Activated CD8-positive, alpha-beta T cell treated with anti-CD3 and anti-CD28 coated beads for 36 hours (primary cell): ENCODE results near the gene AHRR. TPM values are rescaled to one million over a fixed set of nuclear protein-coding genes. Genes with fewer than 3 reads are reported as not detected.
"Not testable (repeated sequence)": the region's sequence is repeated elsewhere in the genome, so short reads cannot be mapped to it uniquely, and the experiment has no call there.

Experiments used
- ATAC-seq: fragments of 200-7000 bp; cut with Tn5 transposase; one replicate; pipeline ENCODE4 v1.10.0; 2021; ENCODE audit warnings: mild to moderate bottlenecking, moderate library complexity
- CTCF ChIA-PET: fragments of 350-600 bp; sonication (Branson Sonifier 250); formaldehyde crosslinking; loops from one replicate; lab custom pipeline; 2021; ENCODE audit warnings: antibody characterized with exemption; lab: Charles Lee
- POLR2A ChIA-PET: fragments of 350-600 bp; sonication (Branson Sonifier 250); formaldehyde crosslinking; loops from one replicate; lab custom pipeline; 2021; ENCODE audit warnings: antibody characterized with exemption; lab: Charles Lee
- DNase-seq: peaks from one replicate; pipeline ENCODE4 v3.0.0-alpha.2; 2020
- H3K27ac Mint-ChIP-seq: one replicate; pipeline ENCODE4 v1.8.0; 2021; ENCODE audit warnings: mild to moderate bottlenecking, mixed read lengths
- H3K27me3 Mint-ChIP-seq: one replicate; pipeline ENCODE4 v1.8.0; 2021; ENCODE audit warnings: mixed read lengths
- H3K36me3 Mint-ChIP-seq: one replicate; pipeline ENCODE4 v1.8.0; 2021; ENCODE audit warnings: low read depth, mixed read lengths
- H3K4me1 Mint-ChIP-seq: one replicate; pipeline ENCODE4 v1.8.0; 2021; ENCODE audit warnings: low read depth, mixed read lengths
- H3K4me3 Mint-ChIP-seq: one replicate; pipeline ENCODE4 v1.8.0; 2021; ENCODE audit warnings: mild to moderate bottlenecking, moderate library complexity, mixed read lengths
- H3K9me3 Mint-ChIP-seq: one replicate; pipeline ENCODE4 v1.8.0; 2021; ENCODE audit warnings: mixed read lengths
- CTCF ChIP-seq: fragments of 200-600 bp; IDR thresholded peaks from one replicate; pipeline ENCODE4 v1.8.0; 2022; ENCODE audit warnings: antibody characterized with exemption, mild to moderate bottlenecking
- intact Hi-C: fragments of 100-400 bp; cut with micrococcal nuclease; formaldehyde crosslinking; loops from one replicate; pipeline ENCODE4 v1.10.0; 2022
- total RNA-seq, 2 experiments: library from RNA; stranded (reverse); gene quantifications; one replicate each; pipeline ENCODE4 v1.2.3, GENCODE V29; 2021

Gene AHRR
- total RNA-seq = 10 to 100 TPM; 26.3 to 27.9 TPM

- intact Hi-C loops = no loop called here
- ATAC-seq = peak; percentile 44
- POLR2A ChIA-PET = interaction anchor here (1.1 to 2.1 kb wide), 5 partner anchors 48 to 126 kb away, joined by 3 to 7 read pairs (median 3); no protein-coding TSS in a partner anchor
- Mint-ChIP-seq H3K4me3 (peak within 1 kb of the TSS; percentile 78), H3K27me3 (peaks cover 33% of the 10 kb centered on the region), H3K36me3 (peaks cover 14% of the 10 kb centered on the region), H3K9me3 (no peaks in the 10 kb centered on the region), H3K4me1 (peaks cover 27% of the 10 kb centered on the region), H3K27ac (peak within 1 kb of the TSS; percentile 69)
- peak; percentile 65 for TF ChIP-seq CTCF
- peak; percentile 63 for DNase-seq
- CTCF ChIA-PET = interaction anchor here (0.6 to 1.4 kb wide), 5 partner anchors 16 to 124 kb away, joined by 3 to 4 read pairs (median 4); no protein-coding TSS in a partner anchor
Observed at GRCh38 chr5:321230-321725, at the start of gene AHRR. Gene AHRR, plus strand, starts transcription at chr5:321714. Its CDS starts 22,189 bp downstream, at chr5:343903.

GRCh38 chr5:271828-272167 lies 49.7 kb upstream of the AHRR start:
- ATAC-seq = not testable (repeated sequence)

GRCh38 chr5:273091-273490 lies 48.4 kb upstream of the AHRR start:
- ATAC-seq = not testable (repeated sequence)

More at GRCh38 chr5:271828-272167, 49.7 kb upstream of the AHRR start:
- ChIA-PET POLR2A (interaction anchor here (1.2 to 1.7 kb wide), 3 partner anchors 45 to 54 kb away, joined by 3 to 11 read pairs (median 4); partner anchors contain the start of genes CCDC127 and SDHA), CTCF (interaction anchor here (0.9 to 1.2 kb wide), 2 partner anchors 12 to 34 kb away, joined by 3 read pairs; no protein-coding TSS in a partner anchor)
- Mint-ChIP-seq H3K4me3 (peak overlapping the region; percentile 93), H3K27ac (peak overlapping the region; percentile 88), H3K36me3 (peaks cover 33% of the 10 kb centered on the region), H3K4me1 (peaks cover 45% of the 10 kb centered on the region)
- H3K27me3 Mint-ChIP-seq, DNase-seq, H3K9me3 Mint-ChIP-seq, intact Hi-C loops: not testable (repeated sequence)

GRCh38 chr5:273491-273890 lies 48.0 kb upstream of the AHRR start:
- Mint-ChIP-seq H3K36me3 (peaks cover 35% of the 10 kb centered on the region), H3K27ac (peak overlapping the region; percentile 22), H3K4me3 (peak overlapping the region; percentile 93), H3K4me1 (peaks cover 40% of the 10 kb centered on the region)
- H3K27me3 Mint-ChIP-seq, CTCF ChIA-PET, intact Hi-C loops, POLR2A ChIA-PET, H3K9me3 Mint-ChIP-seq, ATAC-seq, DNase-seq: not testable (repeated sequence)

More at GRCh38 chr5:273091-273490, 48.4 kb upstream of the AHRR start:
- Mint-ChIP-seq H3K4me1 (peaks cover 40% of the 10 kb centered on the region), H3K36me3 (peaks cover 34% of the 10 kb centered on the region), H3K4me3 (peak overlapping the region; percentile 93), H3K27ac (peak overlapping the region; percentile 37)
- intact Hi-C loops, H3K9me3 Mint-ChIP-seq, DNase-seq, POLR2A ChIA-PET, CTCF ChIA-PET, H3K27me3 Mint-ChIP-seq: not testable (repeated sequence)

GRCh38 chr5:274346-274745 lies 47.2 kb upstream of the AHRR start:
- CTCF ChIA-PET, H3K9me3 Mint-ChIP-seq, DNase-seq: not testable (repeated sequence)

GRCh38 chr5:278646-279045 lies 42.9 kb upstream of the AHRR start:
- peaks cover 39% of the 10 kb centered on the region for H3K36me3 Mint-ChIP-seq
- POLR2A ChIA-PET = interaction anchor here (1.1 kb wide), 1 partner anchor 9 kb away, joined by 3 read pairs; no protein-coding TSS in a partner anchor
- peaks cover 51% of the 10 kb centered on the region for H3K4me1 Mint-ChIP-seq

More at GRCh38 chr5:274346-274745, 47.2 kb upstream of the AHRR start:
- H3K27ac Mint-ChIP-seq, intact Hi-C loops, H3K27me3 Mint-ChIP-seq, ATAC-seq, H3K4me3 Mint-ChIP-seq, POLR2A ChIA-PET: not testable (repeated sequence)
- peaks cover 38% of the 10 kb centered on the region for H3K36me3 Mint-ChIP-seq
- peaks cover 44% of the 10 kb centered on the region for H3K4me1 Mint-ChIP-seq

GRCh38 chr5:279051-279665 lies 42.4 kb upstream of the AHRR start:
- CTCF ChIA-PET, ATAC-seq, H3K27ac Mint-ChIP-seq, H3K9me3 Mint-ChIP-seq, H3K27me3 Mint-ChIP-seq, H3K4me3 Mint-ChIP-seq, DNase-seq, intact Hi-C loops: not testable (repeated sequence)
- H3K36me3 Mint-ChIP-seq = peaks cover 36% of the 10 kb centered on the region
- H3K4me1 Mint-ChIP-seq = peaks cover 49% of the 10 kb centered on the region
- POLR2A ChIA-PET = interaction anchor here (1.1 kb wide), 1 partner anchor 8 kb away, joined by 3 read pairs; no protein-coding TSS in a partner anchor

More at GRCh38 chr5:278646-279045, 42.9 kb upstream of the AHRR start:
- no peak for TF ChIP-seq CTCF
- ATAC-seq (no peak), DNase-seq (no peak)
- no peaks in the 10 kb centered on the region for H3K27me3 Mint-ChIP-seq
- no peak overlapping the region for H3K27ac Mint-ChIP-seq
- intact Hi-C loops = no loop called here
- no peak overlapping the region for H3K4me3 Mint-ChIP-seq
- H3K9me3 Mint-ChIP-seq = no peaks in the 10 kb centered on the region
- CTCF ChIA-PET = no interaction called here
